ENCODE measurements around the gene BMF. TPM values are rescaled to one million over a fixed set of nuclear protein-coding genes. Genes with fewer than 3 reads are reported as not detected.
A peak's percentile ranks its signal among the peaks of the same experiment; 100 is the strongest.
"Not testable (repeated sequence)": the region's sequence is repeated elsewhere in the genome, so short reads cannot be mapped to it uniquely, and the experiment has no call there.

BMF gene
- total RNA-seq, 1 donor from 2014 or later = 112 TPM

GRCh38 chr15:40151499-40151898, 42.8 kb upstream of the BMF start:
- H3K4me1 Mint-ChIP-seq (ENCODE audit: unreplicated experiment) = peaks cover 17% of the 10 kb centered on the region
- H3K27ac Mint-ChIP-seq = no peak overlapping the region
- no peaks in the 10 kb centered on the region for H3K36me3 Mint-ChIP-seq
- no peak overlapping the region for H3K4me3 Mint-ChIP-seq
- H3K9me3 Mint-ChIP-seq = peaks cover 5% of the 10 kb centered on the region
- no peak for DNase-seq (ENCODE audit: extremely low spot score, unreplicated experiment)
- no peaks in the 10 kb centered on the region for H3K27me3 Mint-ChIP-seq
- TF ChIP-seq CTCF (conservative IDR thresholded peaks at IDR 0.05) = no peak

- no peaks in the 10 kb centered on the region for H3K36me3 Mint-ChIP-seq
- H3K4me3 Mint-ChIP-seq = no peak overlapping the region
- no peaks in the 10 kb centered on the region for H3K27me3 Mint-ChIP-seq
- H3K27ac Mint-ChIP-seq = no peak overlapping the region
- peaks cover 10% of the 10 kb centered on the region for H3K4me1 Mint-ChIP-seq (ENCODE audit: unreplicated experiment)
- DNase-seq (ENCODE audit: extremely low spot score, unreplicated experiment) = no peak
- TF ChIP-seq CTCF (conservative IDR thresholded peaks at IDR 0.05) = no peak
- H3K9me3 Mint-ChIP-seq = peaks cover 5% of the 10 kb centered on the region
Measured at GRCh38 chr15:40150163-40150925, 41.7 kb upstream of the BMF start.

- no peak for DNase-seq (ENCODE audit: extremely low spot score, unreplicated experiment)
- no peaks in the 10 kb centered on the region for H3K36me3 Mint-ChIP-seq
- no peaks in the 10 kb centered on the region for H3K27me3 Mint-ChIP-seq
- no peak overlapping the region for H3K27ac Mint-ChIP-seq
- H3K4me1 Mint-ChIP-seq (ENCODE audit: unreplicated experiment) = peaks cover 4% of the 10 kb centered on the region
- H3K9me3 Mint-ChIP-seq = peaks cover 5% of the 10 kb centered on the region
- H3K4me3 Mint-ChIP-seq = no peak overlapping the region
- TF ChIP-seq CTCF (conservative IDR thresholded peaks at IDR 0.05) = no peak
Measured at GRCh38 chr15:40149339-40149738, 40.7 kb upstream of the BMF start.

- Mint-ChIP-seq H3K9me3 (peaks cover 5% of the 10 kb centered on the region), H3K4me1 (ENCODE audit: unreplicated experiment) (peaks cover 4% of the 10 kb centered on the region), H3K4me3 (no peak overlapping the region), H3K36me3 (no peaks in the 10 kb centered on the region), H3K27ac (no peak overlapping the region), H3K27me3 (no peaks in the 10 kb centered on the region)
- TF ChIP-seq CTCF (conservative IDR thresholded peaks at IDR 0.05) = no peak
- DNase-seq (ENCODE audit: extremely low spot score, unreplicated experiment) = peak; percentile 31
Measured at GRCh38 chr15:40146037-40146436, 37.4 kb upstream of the BMF start.

- H3K9me3 Mint-ChIP-seq = no peaks in the 10 kb centered on the region
- no peak for DNase-seq (ENCODE audit: extremely low spot score, unreplicated experiment)
- H3K27ac Mint-ChIP-seq = no peak overlapping the region
- no peaks in the 10 kb centered on the region for H3K27me3 Mint-ChIP-seq
- no peaks in the 10 kb centered on the region for H3K36me3 Mint-ChIP-seq
- H3K4me1 Mint-ChIP-seq (ENCODE audit: unreplicated experiment) = no peaks in the 10 kb centered on the region
- no peak for TF ChIP-seq CTCF (conservative IDR thresholded peaks at IDR 0.05)
- no peak overlapping the region for H3K4me3 Mint-ChIP-seq
Measured at GRCh38 chr15:40142428-40142827, 33.7 kb upstream of the BMF start.

GRCh38 chr15:40138201-40138570, 29.5 kb upstream of the BMF start:
- not testable (repeated sequence) for H3K9me3 Mint-ChIP-seq; H3K27ac Mint-ChIP-seq; H3K36me3 Mint-ChIP-seq; H3K27me3 Mint-ChIP-seq; H3K4me3 Mint-ChIP-seq; DNase-seq (ENCODE audit: extremely low spot score, unreplicated experiment)
- peaks cover 11% of the 10 kb centered on the region for H3K4me1 Mint-ChIP-seq (ENCODE audit: unreplicated experiment)
